ENCODE data around the gene RHBDD2.

- TF ChIP-seq CTCF (IDR thresholded peaks at IDR 0.05) (no peak), POLR2A (IDR thresholded peaks at IDR 0.05) (no peak)
Measured at GRCh38 chr7:75879771-75880184, 944 bp downstream of the RHBDD2 start.
